HUES6 (cell line): ENCODE results near the gene SLC25A15.
"Not testable (repeated sequence)": the region's sequence is repeated elsewhere in the genome, so short reads cannot be mapped to it uniquely, and the experiment has no call there.

Experiments
- H3K27ac ChIP-seq: 2 replicates; pipeline ENCODE4 v1.7.0; 2013; ENCODE audit warnings: low read depth, mild to moderate bottlenecking, low read length, inconsistent platforms
- H3K27me3 ChIP-seq: 2 replicates; pipeline ENCODE4 v1.6.1; 2013; ENCODE audit warnings: low read length; ENCODE audit not compliant: control insufficient read depth, insufficient read depth
- H3K36me3 ChIP-seq: 2 replicates; pipeline ENCODE4 v1.6.1; 2013; ENCODE audit warnings: low read length; ENCODE audit not compliant: control insufficient read depth, insufficient read depth
- H3K4me1 ChIP-seq: 2 replicates; pipeline ENCODE4 v1.6.1; 2013; ENCODE audit warnings: low read length; ENCODE audit not compliant: control insufficient read depth, insufficient read depth
- H3K4me3 ChIP-seq: 2 replicates; pipeline ENCODE4 v1.5.1; 2013; ENCODE audit warnings: low read depth, low read length
- H3K9ac ChIP-seq: one replicate; pipeline ENCODE4 v1.6.1; 2013; ENCODE audit warnings: mild to moderate bottlenecking, low read length
- H3K9me3 ChIP-seq: 2 replicates; pipeline ENCODE4 v1.6.1; 2013; ENCODE audit warnings: low read depth, low read length; ENCODE audit not compliant: control insufficient read depth, insufficient read depth

Gene SLC25A15

GRCh38 chr13:40781717-40782116 lies 7.7 kb upstream of the SLC25A15 start:
- Histone ChIP-seq H3K27me3 (no peaks in the 10 kb centered on the region), H3K27ac (no peak overlapping the region), H3K9me3 (no peaks in the 10 kb centered on the region), H3K9ac (no peak overlapping the region), H3K36me3 (no peaks in the 10 kb centered on the region), H3K4me3 (no peak overlapping the region), H3K4me1 (peaks cover 8% of the 10 kb centered on the region; the same call in 1 of the 2 replicates)

GRCh38 chr13:40782971-40783370 lies 6.4 kb upstream of the SLC25A15 start:
- not testable (repeated sequence) for H3K4me1 ChIP-seq, H3K27ac ChIP-seq, H3K4me3 ChIP-seq, H3K9me3 ChIP-seq, H3K36me3 ChIP-seq, H3K9ac ChIP-seq, H3K27me3 ChIP-seq

- Histone ChIP-seq H3K9ac (no peak overlapping the region), H3K4me1 (peaks cover 5% of the 10 kb centered on the region; the same call in 1 of the 2 replicates), H3K4me3 (no peak overlapping the region), H3K27ac (no peak overlapping the region), H3K36me3 (no peaks in the 10 kb centered on the region), H3K9me3 (no peaks in the 10 kb centered on the region), H3K27me3 (no peaks in the 10 kb centered on the region)
Observed at GRCh38 chr13:40784540-40784939, 4.9 kb upstream of the SLC25A15 start.

- Histone ChIP-seq H3K27me3 (no peaks in the 10 kb centered on the region), H3K9me3 (no peaks in the 10 kb centered on the region), H3K4me3 (no peak overlapping the region), H3K36me3 (no peaks in the 10 kb centered on the region), H3K27ac (no peak overlapping the region), H3K4me1 (peaks cover 6% of the 10 kb centered on the region; the same call in 1 of the 2 replicates), H3K9ac (no peak overlapping the region)
Observed at GRCh38 chr13:40786568-40786996, 2.8 kb upstream of the SLC25A15 start.

- no peak overlapping the region for H3K4me3 ChIP-seq
- peaks cover 6% of the 10 kb centered on the region; the same call in 1 of the 2 replicates for H3K4me1 ChIP-seq
Observed at GRCh38 chr13:40787062-40787461, 2.3 kb upstream of the SLC25A15 start.

GRCh38 chr13:40788540-40789274 lies 704 bp upstream of the SLC25A15 start:
- H3K36me3 ChIP-seq, H3K27me3 ChIP-seq, H3K9me3 ChIP-seq, H3K4me1 ChIP-seq: not testable (repeated sequence)
- H3K9ac ChIP-seq, result peak overlapping the region; percentile 85
- peak overlapping the region; percentile 95 for H3K4me3 ChIP-seq
- H3K27ac ChIP-seq, result peak overlapping the region; percentile 63; the same call in 1 of the 2 replicates

More at GRCh38 chr13:40787062-40787461, 2.3 kb upstream of the SLC25A15 start:
- Histone ChIP-seq H3K27ac (no peak overlapping the region), H3K9ac (no peak overlapping the region), H3K36me3 (no peaks in the 10 kb centered on the region), H3K27me3 (no peaks in the 10 kb centered on the region), H3K9me3 (no peaks in the 10 kb centered on the region)

GRCh38 chr13:40790154-40790616 lies 774 bp downstream of the SLC25A15 start:
- Histone ChIP-seq H3K4me3 (peak overlapping the region; percentile 95), H3K9me3 (no peaks in the 10 kb centered on the region), H3K4me1 (peaks cover 15% of the 10 kb centered on the region; the same call in 1 of the 2 replicates), H3K27me3 (no peaks in the 10 kb centered on the region), H3K36me3 (peaks cover 14% of the 10 kb centered on the region), H3K9ac (peak overlapping the region; percentile 85), H3K27ac (peak overlapping the region; percentile 84; the same call in 1 of the 2 replicates)

GRCh38 chr13:40792284-40793051 lies 3.1 kb downstream of the SLC25A15 start:
- Histone ChIP-seq H3K4me3 (no peak overlapping the region), H3K27ac (no peak overlapping the region), H3K36me3 (peaks cover 28% of the 10 kb centered on the region), H3K9me3 (no peaks in the 10 kb centered on the region), H3K4me1 (peaks cover 18% of the 10 kb centered on the region; the same call in 1 of the 2 replicates), H3K9ac (no peak overlapping the region), H3K27me3 (no peaks in the 10 kb centered on the region)

- H3K36me3 ChIP-seq, result peaks cover 31% of the 10 kb centered on the region
- no peak overlapping the region for H3K9ac ChIP-seq
- H3K4me3 ChIP-seq, result no peak overlapping the region
- no peak overlapping the region for H3K27ac ChIP-seq
- H3K4me1 ChIP-seq, result peaks cover 18% of the 10 kb centered on the region; the same call in 1 of the 2 replicates
- H3K9me3 ChIP-seq, result no peaks in the 10 kb centered on the region
- no peaks in the 10 kb centered on the region for H3K27me3 ChIP-seq
Observed at GRCh38 chr13:40793339-40793738, 3.9 kb downstream of the SLC25A15 start.

GRCh38 chr13:40794414-40795368 lies 5.3 kb downstream of the SLC25A15 start:
- Histone ChIP-seq H3K9me3 (no peaks in the 10 kb centered on the region), H3K4me1 (peaks cover 18% of the 10 kb centered on the region; the same call in 1 of the 2 replicates), H3K27me3 (no peaks in the 10 kb centered on the region), H3K9ac (no peak overlapping the region), H3K4me3 (no peak overlapping the region), H3K36me3 (peaks cover 44% of the 10 kb centered on the region), H3K27ac (no peak overlapping the region)
